HG03196 (cell line): ENCODE results near the gene INCENP.
"Not testable (repeated sequence)": the region's sequence is repeated elsewhere in the genome, so short reads cannot be mapped to it uniquely, and the experiment has no call there.

Experiments
- ATAC-seq: cut with Tn5 transposase; IDR thresholded peaks from one replicate; pipeline ENCODE4 v1.9.1; 2021; ENCODE audit not compliant: unreplicated experiment

Gene INCENP

GRCh38 chr11:62123669-62124185 is at the start of gene INCENP:
Gene INCENP, plus strand, starts transcription at chr11:62124011. Its CDS starts 4,151 bp downstream, at chr11:62128162.
- peak; percentile 94 for ATAC-seq

GRCh38 chr11:62075438-62075837 is 48.4 kb upstream of the INCENP start:
- ATAC-seq = no peak

- ATAC-seq = no peak
Observed at GRCh38 chr11:62077132-62077531, 46.7 kb upstream of the INCENP start.

- ATAC-seq = no peak
Observed at GRCh38 chr11:62081378-62082291, 42.2 kb upstream of the INCENP start.

GRCh38 chr11:62082292-62082657 is 41.5 kb upstream of the INCENP start:
- ATAC-seq = no peak

GRCh38 chr11:62084801-62085200 is 39.0 kb upstream of the INCENP start:
- not testable (repeated sequence) for ATAC-seq

- ATAC-seq = no peak
Observed at GRCh38 chr11:62087694-62088093, 36.1 kb upstream of the INCENP start.

GRCh38 chr11:62088331-62088933 is 35.4 kb upstream of the INCENP start:
- no peak for ATAC-seq

- ATAC-seq = no peak
Observed at GRCh38 chr11:62103141-62103540, 20.7 kb upstream of the INCENP start.

- ATAC-seq = no peak
Observed at GRCh38 chr11:62103986-62104385, 19.8 kb upstream of the INCENP start.

- no peak for ATAC-seq
Observed at GRCh38 chr11:62104816-62105653, 18.8 kb upstream of the INCENP start.

GRCh38 chr11:62105667-62106191 is 18.1 kb upstream of the INCENP start:
- no peak for ATAC-seq

GRCh38 chr11:62108017-62108750 is 15.6 kb upstream of the INCENP start:
- ATAC-seq = no peak

- ATAC-seq = no peak
Observed at GRCh38 chr11:62108971-62109404, 14.8 kb upstream of the INCENP start.

- no peak for ATAC-seq
Observed at GRCh38 chr11:62115085-62115694, 8.6 kb upstream of the INCENP start.

- no peak for ATAC-seq
Observed at GRCh38 chr11:62116451-62116850, 7.4 kb upstream of the INCENP start.

GRCh38 chr11:62119569-62119968 is 4.2 kb upstream of the INCENP start:
- ATAC-seq = no peak

- no peak for ATAC-seq
Observed at GRCh38 chr11:62120001-62120400, 3.8 kb upstream of the INCENP start.

- ATAC-seq = no peak
Observed at GRCh38 chr11:62120431-62120830, 3.4 kb upstream of the INCENP start.

- ATAC-seq = no peak
Observed at GRCh38 chr11:62122076-62122475, 1.7 kb upstream of the INCENP start.
